H1 (cell line): ENCODE measurements around the gene TMEM18. TPM values are rescaled to one million over a fixed set of nuclear protein-coding genes. Genes with fewer than 3 reads are reported as not detected.
A peak's percentile ranks its signal among the peaks of the same experiment; 100 is the strongest.

Experiments used
- CTCF ChIA-PET: fragments of 300-600 bp; sonication (Branson Sonifier 250); formaldehyde crosslinking; loops from one replicate; lab custom pipeline; 2021; ENCODE audit not compliant: partially characterized antibody; lab: Charles Lee
- POLR2A ChIA-PET: fragments of 300-600 bp; sonication (Branson Sonifier 250); formaldehyde crosslinking; loops from one replicate; lab custom pipeline; 2021; ENCODE audit warnings: inconsistent platforms; ENCODE audit not compliant: partially characterized antibody; lab: Charles Lee
- DNase-seq, 2 experiments: peaks; one replicate each; pipeline versions ENCODE4 v3.0.0 to v3.0.0-alpha.2; 2010 to 2022; ENCODE audit warnings: low spot score in 2 of 2, low read depth in 1 of 2, mixed read lengths in 1 of 2
- FAIRE-seq: peaks from 2 replicates; lab custom pipeline; 2011; peaks lifted over from hg19 to GRCh38; lab: Jason Lieb, UNC
- H2AFZ ChIP-seq: 2 replicates; pipeline ENCODE4 v1.8.1; 2012; ENCODE audit warnings: low read length, inconsistent platforms
- H2AK5ac ChIP-seq: 2 replicates; pipeline ENCODE4 v1.6.1; 2013; ENCODE audit warnings: low read depth, low read length
- H2BK120ac ChIP-seq: replicated peaks from 2 replicates; pipeline ENCODE3; 2013; ENCODE audit warnings: low read depth, low read length, inconsistent platforms
- H2BK12ac ChIP-seq: 2 replicates; pipeline ENCODE4 v1.6.1; 2013; ENCODE audit warnings: low read depth, low read length
- H2BK15ac ChIP-seq: 2 replicates; pipeline ENCODE4 v1.6.1; 2013; ENCODE audit warnings: low read length
- H2BK20ac ChIP-seq: 2 replicates; pipeline ENCODE4 v1.6.1; 2013; ENCODE audit warnings: low read length
- H2BK5ac ChIP-seq: 2 replicates; pipeline ENCODE4 v1.6.1; 2013; ENCODE audit warnings: low read depth, low read length
- H3K14ac ChIP-seq: 2 replicates; pipeline ENCODE4 v1.6.1; 2013; ENCODE audit warnings: inconsistent platforms; ENCODE audit not compliant: insufficient read length
- H3K18ac ChIP-seq: 2 replicates; pipeline ENCODE4 v1.6.1; 2013; ENCODE audit warnings: low read length; ENCODE audit errors: extremely low read depth
- H3K23ac ChIP-seq: 2 replicates; pipeline ENCODE4 v1.6.1; 2013; ENCODE audit warnings: inconsistent platforms; ENCODE audit not compliant: insufficient read length
- H3K23me2 ChIP-seq: 2 replicates; pipeline ENCODE4 v1.6.1; 2013; ENCODE audit warnings: low read depth, low read length
- H3K27ac ChIP-seq: 2 replicates; pipeline ENCODE4 v1.6.1; 2011; ENCODE audit warnings: low read depth, low read length, inconsistent platforms
- H3K27me3 ChIP-seq, 4 experiments: replicated peaks in 1 of 4; 1 replicate in 1 of 4; 2 replicates in 3 of 4; pipeline versions ENCODE4 v1.6.1 to v1.8.1; 2011 to 2013; ENCODE audit warnings: low read length in 3 of 4, mild to moderate bottlenecking in 3 of 4, inconsistent platforms in 2 of 4, mixed read lengths in 2 of 4, moderate library complexity in 1 of 4; ENCODE audit not compliant: control insufficient read depth in 3 of 4, insufficient read depth in 3 of 4; ENCODE audit errors: extremely low read depth in 1 of 4
- H3K36me3 ChIP-seq, 4 experiments: 2 replicates each; pipeline versions ENCODE4 v1.6.1 to v1.8.1; 2011 to 2013; ENCODE audit warnings: mild to moderate bottlenecking in 4 of 4, low read length in 3 of 4, moderate library complexity in 2 of 4, control low read depth in 1 of 4, inconsistent platforms in 1 of 4; ENCODE audit not compliant: insufficient read depth in 4 of 4, control insufficient read depth in 2 of 4
- H3K4ac ChIP-seq: replicated peaks from 2 replicates; pipeline ENCODE3; 2013; ENCODE audit warnings: low read length, low read depth, mixed read lengths, inconsistent platforms; ENCODE audit not compliant: insufficient read length
- H3K4me1 ChIP-seq, 4 experiments: replicated peaks in 1 of 4; 1 replicate in 1 of 4; 2 replicates in 3 of 4; pipeline versions ENCODE4 v1.6.1 to v1.8.1; 2011 to 2013; ENCODE audit warnings: low read length in 3 of 4, inconsistent platforms in 2 of 4, mixed read lengths in 1 of 4; ENCODE audit not compliant: insufficient read depth in 4 of 4, control insufficient read depth in 3 of 4
- H3K4me2 ChIP-seq, 2 experiments: 2 replicates each; pipeline versions ENCODE4 v1.6.1 to v1.8.1; 2011 to 2013; ENCODE audit warnings: low read depth in 2 of 2, low read length in 2 of 2, control low read depth in 1 of 2, inconsistent platforms in 1 of 2, mild to moderate bottlenecking in 1 of 2; ENCODE audit not compliant: insufficient read depth in 1 of 2
- H3K4me3 ChIP-seq, 4 experiments: fragments of 200-600, 300-600 bp in 1 of 4; sonication (generic), shearing (Covaris generic), sonication (Bioruptor Twin) in 1 of 4; 2 replicates each; pipeline versions ENCODE4 v1.5.1 to v1.8.1; 2011 to 2016; ENCODE audit warnings: low read length in 4 of 4, low read depth in 3 of 4, control low read depth in 2 of 4, inconsistent platforms in 2 of 4, mild to moderate bottlenecking in 2 of 4, mixed read lengths in 1 of 4, moderate library complexity in 1 of 4; ENCODE audit not compliant: insufficient read depth in 2 of 4; ENCODE audit errors: extremely low read depth in 1 of 4
- H3K56ac ChIP-seq: replicated peaks from 2 replicates; pipeline ENCODE3; 2013; ENCODE audit warnings: low read depth, mild to moderate bottlenecking, mixed read lengths, low read length, inconsistent platforms; ENCODE audit not compliant: insufficient read length
- H3K79me1 ChIP-seq: 2 replicates; pipeline ENCODE4 v1.6.1; 2013; ENCODE audit warnings: low read depth, low read length, control low read depth
- H3K79me2 ChIP-seq, 2 experiments: 2 replicates each; pipeline versions ENCODE4 v1.6.1 to v1.8.1; 2012 to 2013; ENCODE audit warnings: low read length in 2 of 2, mild to moderate bottlenecking in 2 of 2, inconsistent platforms in 1 of 2; ENCODE audit not compliant: insufficient read depth in 2 of 2, control insufficient read depth in 1 of 2
- H3K9ac ChIP-seq, 4 experiments: replicated peaks in 1 of 4; 1 replicate in 1 of 4; 2 replicates in 3 of 4; pipeline versions ENCODE4 v1.6.1 to v1.8.1; 2011 to 2013; ENCODE audit warnings: low read depth in 3 of 4, low read length in 3 of 4, control low read depth in 2 of 4, mild to moderate bottlenecking in 2 of 4, moderate library complexity in 2 of 4, inconsistent platforms in 1 of 4; ENCODE audit errors: extremely low read depth in 1 of 4
- H3K9me3 ChIP-seq, 2 experiments: 2 replicates each; pipeline versions ENCODE4 v1.6.1 to v1.8.1; 2012 to 2013; ENCODE audit warnings: mild to moderate bottlenecking in 2 of 2, moderate library complexity in 2 of 2, control low read depth in 1 of 2, inconsistent platforms in 1 of 2, low read depth in 1 of 2, low read length in 1 of 2, mixed read lengths in 1 of 2; ENCODE audit not compliant: insufficient read depth in 2 of 2
- H4K20me1 ChIP-seq, 2 experiments: replicated peaks in 1 of 2; 2 replicates each; pipeline versions ENCODE3 to v1.8.1; 2011 to 2013; ENCODE audit warnings: inconsistent platforms in 2 of 2, low read length in 2 of 2, mild to moderate bottlenecking in 1 of 2; ENCODE audit not compliant: insufficient read depth in 2 of 2, control insufficient read depth in 1 of 2
- H4K5ac ChIP-seq: 2 replicates; pipeline ENCODE4 v1.6.1; 2013; ENCODE audit warnings: low read length, low read depth, mixed read lengths, inconsistent platforms; ENCODE audit not compliant: insufficient read length
- H4K8ac ChIP-seq: 2 replicates; pipeline ENCODE4 v1.8.0; 2013; ENCODE audit warnings: mild to moderate bottlenecking, moderate library complexity, low read length, inconsistent platforms; ENCODE audit not compliant: insufficient read depth; ENCODE audit errors: extremely low read depth
- H4K91ac ChIP-seq: replicated peaks from 2 replicates; pipeline ENCODE3; 2013; ENCODE audit warnings: low read length, mixed read lengths, inconsistent platforms; ENCODE audit not compliant: insufficient read length
- BRCA1 ChIP-seq: IDR thresholded peaks from 2 replicates; pipeline ENCODE4 v1.6.1; 2012; ENCODE audit warnings: low read depth, low read length, improper control_type of control experiment
- CBX8 ChIP-seq: fragments of 300-800, 300-1000 bp; sonication (generic); IDR thresholded peaks from 2 replicates; pipeline ENCODE4 v1.7.1; 2016; ENCODE audit warnings: low read depth, low read length, borderline replicate concordance
- CREB1 ChIP-seq: IDR thresholded peaks from 2 replicates; pipeline ENCODE4 v1.6.1; 2012; ENCODE audit warnings: inconsistent platforms
- CTBP2 ChIP-seq: IDR thresholded peaks from 2 replicates; pipeline ENCODE4 v1.7.0; 2011; ENCODE audit warnings: borderline replicate concordance, mild to moderate bottlenecking, moderate library complexity, mixed read lengths, low read length; ENCODE audit not compliant: insufficient read depth, insufficient read length
- EGR1 ChIP-seq: IDR thresholded peaks from 2 replicates; pipeline ENCODE4 v1.6.1; 2011; ENCODE audit warnings: low read depth, low read length, borderline replicate concordance
- KDM1A ChIP-seq: fragments of 200-600, 300-600 bp; sonication (generic); IDR thresholded peaks from 2 replicates; pipeline ENCODE4 v1.7.1; 2016; ENCODE audit warnings: mild to moderate bottlenecking, low read length, borderline replicate concordance
- PHF8 ChIP-seq: fragments of 200-600 bp; sonication (generic); conservative IDR thresholded peaks from 2 replicates; pipeline ENCODE4 v1.7.1; 2012; ENCODE audit warnings: low read depth, mild to moderate bottlenecking, inconsistent platforms, low read length, moderate library complexity
- SRF ChIP-seq: IDR thresholded peaks from 2 replicates; pipeline ENCODE4 v1.6.1; 2011; ENCODE audit warnings: mild to moderate bottlenecking, low read depth, low read length, moderate library complexity
- WGBS, 2 experiments: shearing (Covaris generic) in 1 of 2; methylation state at CpG; one replicate each; pipeline versions ENCODE4 v1.1.6 to v1.1.7; 2013 to 2015; ENCODE audit warnings: low lambda C conversion rate in 2 of 2, mixed read lengths in 2 of 2, inconsistent platforms in 1 of 2, low coverage in 1 of 2, missing lambda C conversion rate in 1 of 2; ENCODE audit not compliant: insufficient replicate concordance in 2 of 2, insufficient coverage in 1 of 2, insufficient read length in 1 of 2; ENCODE audit errors: extremely low coverage in 1 of 2, missing lambda C conversion rate in 1 of 2; 5-methylcytosine and 5-hydroxymethylcytosine counted together
- polyA plus RNA-seq, 7 experiments: library from polyadenylated mRNA; depleted of rRNA in 3 of 7; stranded (reverse) in 5 of 7; unstranded in 2 of 7; fragments of >200 nt in 5 of 7; fragments of 200-250 nt in 2 of 7; gene quantifications; 1 replicate in 5 of 7; 2 replicates in 1 of 7; 4 replicates in 1 of 7; pipeline versions ENCODE4 v1.2.1 to v1.2.3, GENCODE V29; 2011 to 2013; ENCODE audit warnings: missing spikeins in 2 of 7, mixed read lengths in 2 of 7
- total RNA-seq: library from RNA; stranded (reverse); fragmentation: NEBNext Ultra II Directional; extraction: Animal tissue kit (Norgen Biotek cat#: 25700); gene quantifications from 2 replicates; pipeline ENCODE4 v1.2.1, GENCODE V29; 2021

The TMEM18 gene
- total and polyA plus RNA-seq, 2 of the 8 experiments (the other 6 are each of a cell fraction or from before 2014, with no cell fraction given): 22.4 to 27.1 TPM

- FAIRE-seq (no peak), DNase-seq (peak in 1 of 2 experiments; percentile 30)
- Histone ChIP-seq H3K56ac (no peak overlapping the region), H3K27ac (no peak overlapping the region), H2BK5ac (no peak overlapping the region), H3K4ac (no peak overlapping the region), H3K4me1 (no peaks in the 10 kb centered on the region), H4K5ac (no peak overlapping the region), H4K20me1 (no peaks in the 10 kb centered on the region), H3K4me2 (no peak overlapping the region), H3K9me3 (peaks cover 5 to 13% of the 10 kb centered on the region in 2 experiments; a peak in 3 of 4 replicates), H3K14ac (no peak overlapping the region), H2BK15ac (no peak overlapping the region), H3K9ac (no peak overlapping the region), H3K36me3 (peaks cover 0 to 8% (median 0%) of the 10 kb centered on the region in 4 experiments; a peak in 1 of 8 replicates), H2AK5ac (no peak overlapping the region), H3K79me1 (no peaks in the 10 kb centered on the region), H3K23ac (no peak overlapping the region), H2BK120ac (no peak overlapping the region), H3K4me3 (no peak overlapping the region), H4K91ac (no peak overlapping the region), H3K79me2 (no peaks in the 10 kb centered on the region), H4K8ac (no peak overlapping the region), H3K27me3 (peaks cover 8 to 13% (median 12%) of the 10 kb centered on the region in 4 experiments), H2BK20ac (no peak overlapping the region), H2BK12ac (no peak overlapping the region), H3K18ac (no peak overlapping the region), H3K23me2 (no peaks in the 10 kb centered on the region; the same call in 1 of the 2 replicates), H2AFZ (no peak overlapping the region)
- WGBS, 2 experiments: 95% methylated on average over 6 of the region's 6 CpGs; no CpG with 5 or more reads in 1 of the 2 experiments
- POLR2A ChIA-PET: no interaction called here
- CTCF ChIA-PET: interaction anchor here (1.1 kb wide), 1 partner anchor 110 kb away, joined by 4 read pairs; no protein-coding TSS in a partner anchor
- TF ChIP-seq KDM1A: no peak
- TF ChIP-seq SRF: no peak
- no peak for TF ChIP-seq CREB1
- TF ChIP-seq PHF8: no peak
- no peak for TF ChIP-seq EGR1
- TF ChIP-seq BRCA1: no peak
- TF ChIP-seq CTBP2: no peak
- no peak for TF ChIP-seq CBX8
These were observed 37.5 kb downstream of the TMEM18 start for GRCh38 chr2:639703-640102.
